ENCODE results near the gene ARHGDIG. TPM values are rescaled to one million over a fixed set of nuclear protein-coding genes. Genes with fewer than 3 reads are reported as not detected.
"Not testable (repeated sequence)": the region's sequence is repeated elsewhere in the genome, so short reads cannot be mapped to it uniquely, and the experiment has no call there.

Gene ARHGDIG
- total RNA-seq, 1 donor from 2014 or later, result 2.5 TPM

- H3K4me1 Mint-ChIP-seq (ENCODE audit: unreplicated experiment), result peaks cover 9% of the 10 kb centered on the region
- H3K27me3 Mint-ChIP-seq, result no peaks in the 10 kb centered on the region
- H3K36me3 Mint-ChIP-seq, result peaks cover 13% of the 10 kb centered on the region
- H3K27ac Mint-ChIP-seq, result peak overlapping the region; percentile 64
- TF ChIP-seq, protein P1, sequence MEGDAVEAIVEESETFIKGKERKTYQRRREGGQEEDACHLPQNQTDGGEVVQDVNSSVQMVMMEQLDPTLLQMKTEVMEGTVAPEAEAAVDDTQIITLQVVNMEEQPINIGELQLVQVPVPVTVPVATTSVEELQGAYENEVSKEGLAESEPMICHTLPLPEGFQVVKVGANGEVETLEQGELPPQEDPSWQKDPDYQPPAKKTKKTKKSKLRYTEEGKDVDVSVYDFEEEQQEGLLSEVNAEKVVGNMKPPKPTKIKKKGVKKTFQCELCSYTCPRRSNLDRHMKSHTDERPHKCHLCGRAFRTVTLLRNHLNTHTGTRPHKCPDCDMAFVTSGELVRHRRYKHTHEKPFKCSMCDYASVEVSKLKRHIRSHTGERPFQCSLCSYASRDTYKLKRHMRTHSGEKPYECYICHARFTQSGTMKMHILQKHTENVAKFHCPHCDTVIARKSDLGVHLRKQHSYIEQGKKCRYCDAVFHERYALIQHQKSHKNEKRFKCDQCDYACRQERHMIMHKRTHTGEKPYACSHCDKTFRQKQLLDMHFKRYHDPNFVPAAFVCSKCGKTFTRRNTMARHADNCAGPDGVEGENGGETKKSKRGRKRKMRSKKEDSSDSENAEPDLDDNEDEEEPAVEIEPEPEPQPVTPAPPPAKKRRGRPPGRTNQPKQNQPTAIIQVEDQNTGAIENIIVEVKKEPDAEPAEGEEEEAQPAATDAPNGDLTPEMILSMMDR (conservative IDR thresholded peaks at IDR 0.05), result no peak
- DNase-seq (ENCODE audit: extremely low spot score, unreplicated experiment), result no peak
- peak overlapping the region; percentile 68 for H3K4me3 Mint-ChIP-seq
- H3K9me3 Mint-ChIP-seq, result no peaks in the 10 kb centered on the region
Observed at GRCh38 chr16:252366-253337, 27.7 kb upstream of the ARHGDIG start.

- no peaks in the 10 kb centered on the region for H3K27me3 Mint-ChIP-seq
- H3K9me3 Mint-ChIP-seq, result no peaks in the 10 kb centered on the region
- peaks cover 9% of the 10 kb centered on the region for H3K4me1 Mint-ChIP-seq (ENCODE audit: unreplicated experiment)
- no peak overlapping the region for H3K27ac Mint-ChIP-seq
- no peak overlapping the region for H3K4me3 Mint-ChIP-seq
- H3K36me3 Mint-ChIP-seq, result peaks cover 13% of the 10 kb centered on the region
- no peak for DNase-seq (ENCODE audit: extremely low spot score, unreplicated experiment)
- TF ChIP-seq, protein P1 (conservative IDR thresholded peaks at IDR 0.05), result no peak
Observed at GRCh38 chr16:253833-254232, 26.6 kb upstream of the ARHGDIG start.

DNA sequence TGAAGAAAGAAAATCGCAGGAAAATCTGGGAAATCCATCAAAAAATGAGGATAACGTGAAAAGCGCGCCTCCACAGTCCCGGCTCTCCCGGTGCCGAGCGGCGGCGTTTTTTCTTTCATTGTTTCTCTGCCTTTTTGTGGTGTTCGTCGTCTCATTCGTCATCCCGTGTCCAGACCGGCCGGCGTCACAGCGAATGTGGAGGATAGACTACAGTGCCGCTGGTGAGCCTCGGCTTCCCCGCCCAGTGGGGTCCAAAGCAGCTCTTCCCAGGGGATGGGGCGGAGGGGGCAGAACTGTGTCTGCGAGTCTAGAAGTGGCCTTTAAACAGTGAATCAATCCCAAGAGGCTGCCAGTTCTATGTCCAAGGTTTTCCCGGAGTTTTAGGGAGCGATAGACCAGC lies 25.9 kb upstream of the ARHGDIG start:
- Mint-ChIP-seq H3K27me3 (no peaks in the 10 kb centered on the region), H3K4me3 (no peak overlapping the region), H3K9me3 (no peaks in the 10 kb centered on the region), H3K4me1 (ENCODE audit: unreplicated experiment) (peaks cover 9% of the 10 kb centered on the region), H3K27ac (no peak overlapping the region), H3K36me3 (peaks cover 13% of the 10 kb centered on the region)
- TF ChIP-seq, protein P1 (conservative IDR thresholded peaks at IDR 0.05), result no peak
- DNase-seq (ENCODE audit: extremely low spot score, unreplicated experiment), result no peak

GRCh38 chr16:255183-255582 lies 25.2 kb upstream of the ARHGDIG start:
- no peak for DNase-seq (ENCODE audit: extremely low spot score, unreplicated experiment)
- Mint-ChIP-seq H3K9me3 (no peaks in the 10 kb centered on the region), H3K4me1 (ENCODE audit: unreplicated experiment) (peaks cover 9% of the 10 kb centered on the region), H3K36me3 (peaks cover 12% of the 10 kb centered on the region), H3K4me3 (no peak overlapping the region), H3K27ac (no peak overlapping the region), H3K27me3 (no peaks in the 10 kb centered on the region)
- TF ChIP-seq, protein P1 (conservative IDR thresholded peaks at IDR 0.05), result no peak

DNA sequence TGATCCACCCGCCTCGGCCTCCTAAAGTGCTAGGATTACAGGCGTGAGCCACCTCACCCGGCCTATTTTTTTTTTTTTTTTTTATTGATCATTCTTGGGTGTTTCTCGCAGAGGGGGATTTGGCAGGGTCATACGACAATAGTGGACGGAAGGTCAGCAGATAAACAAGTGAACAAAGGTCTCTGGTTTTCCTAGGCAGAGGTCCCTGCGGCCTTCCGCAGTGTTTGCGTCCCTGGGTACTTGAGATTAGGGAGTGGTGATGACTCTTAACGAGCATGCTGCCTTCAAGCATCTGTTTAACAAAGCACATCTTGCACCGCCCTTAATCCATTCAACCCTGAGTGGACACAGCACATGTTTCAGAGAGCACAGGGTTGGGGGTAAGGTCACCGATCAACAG lies 22.3 kb upstream of the ARHGDIG start:
- not testable (repeated sequence) for H3K27me3 Mint-ChIP-seq; H3K4me3 Mint-ChIP-seq; DNase-seq (ENCODE audit: extremely low spot score, unreplicated experiment); H3K27ac Mint-ChIP-seq; H3K4me1 Mint-ChIP-seq (ENCODE audit: unreplicated experiment); H3K9me3 Mint-ChIP-seq
- peaks cover 10% of the 10 kb centered on the region for H3K36me3 Mint-ChIP-seq

- DNase-seq (ENCODE audit: extremely low spot score, unreplicated experiment), result no peak
- no peaks in the 10 kb centered on the region for H3K4me1 Mint-ChIP-seq (ENCODE audit: unreplicated experiment)
- H3K9me3 Mint-ChIP-seq, result no peaks in the 10 kb centered on the region
- H3K4me3 Mint-ChIP-seq, result no peak overlapping the region
- TF ChIP-seq, protein P1 (conservative IDR thresholded peaks at IDR 0.05), result no peak
- no peak overlapping the region for H3K27ac Mint-ChIP-seq
- H3K36me3 Mint-ChIP-seq, result peaks cover 10% of the 10 kb centered on the region
- no peaks in the 10 kb centered on the region for H3K27me3 Mint-ChIP-seq
Observed at GRCh38 chr16:259226-259625, 21.2 kb upstream of the ARHGDIG start.
